Activated CD8-positive, alpha-beta T cell treated with anti-CD3 and anti-CD28 coated beads, Interleukin-2, amount 10 ng/mL, durations not matched to agents 7 days and 5 days (primary cell): ENCODE data around the gene LAMB1. TPM values are rescaled to one million over a fixed set of nuclear protein-coding genes. Genes with fewer than 3 reads are reported as not detected.
"Not testable (repeated sequence)": the region's sequence is repeated elsewhere in the genome, so short reads cannot be mapped to it uniquely, and the experiment has no call there.

Source experiments
- ATAC-seq: fragments of 150-1000 bp; cut with Tn5 transposase; one replicate; pipeline ENCODE4 v1.10.0; 2021; ENCODE audit warnings: moderate library complexity
- CTCF ChIA-PET: fragments of 350-600 bp; sonication (Branson Sonifier 250); formaldehyde crosslinking; loops from one replicate; lab custom pipeline; 2021; ENCODE audit warnings: antibody characterized with exemption; lab: Charles Lee
- POLR2A ChIA-PET: fragments of 350-600 bp; sonication (Branson Sonifier 250); formaldehyde crosslinking; loops from one replicate; lab custom pipeline; 2021; ENCODE audit warnings: antibody characterized with exemption; lab: Charles Lee
- DNase-seq: peaks from one replicate; pipeline ENCODE4 v3.0.0-alpha.2; 2020
- H3K27ac Mint-ChIP-seq: one replicate; pipeline ENCODE4 v1.8.0; 2021; ENCODE audit warnings: mild to moderate bottlenecking, mixed read lengths
- H3K27me3 Mint-ChIP-seq: one replicate; pipeline ENCODE4 v1.8.0; 2021; ENCODE audit warnings: low read depth, mixed read lengths
- H3K36me3 Mint-ChIP-seq: one replicate; pipeline ENCODE4 v1.8.0; 2021; ENCODE audit warnings: low read depth, mixed read lengths
- H3K4me1 Mint-ChIP-seq: one replicate; pipeline ENCODE4 v1.8.0; 2021; ENCODE audit warnings: low read depth, mixed read lengths
- H3K4me3 Mint-ChIP-seq: one replicate; pipeline ENCODE4 v1.8.0; 2021; ENCODE audit warnings: mild to moderate bottlenecking, mixed read lengths
- H3K9me3 Mint-ChIP-seq: one replicate; pipeline ENCODE4 v1.8.0; 2022; ENCODE audit warnings: mixed read lengths; ENCODE audit not compliant: insufficient read depth
- total RNA-seq, 2 experiments: library from RNA; stranded (reverse); gene quantifications; one replicate each; pipeline ENCODE4 v1.2.3, GENCODE V29; 2021

LAMB1 gene
- total RNA-seq, 2 experiments from 2014 or later, result not detected

- H3K4me1 Mint-ChIP-seq, result peaks cover 34% of the 10 kb centered on the region
- no peak for DNase-seq
- CTCF ChIA-PET, result interaction anchor here (1.0 to 5.9 kb wide), 4 partner anchors 10 to 254 kb away, joined by 3 to 75 read pairs (median 6); partner anchors contain the start of gene CBLL1
Observed at GRCh38 chr7:107891636-107892366, 111.2 kb downstream of the LAMB1 start.

GRCh38 chr7:107890962-107891635, 111.9 kb downstream of the LAMB1 start, which contains the start of gene DLD:
Gene DLD, plus strand, starts transcription at chr7:107891183. Its CDS starts 68 bp downstream, at chr7:107891251.
- H3K9me3 Mint-ChIP-seq, result no peaks in the 10 kb centered on the region
- peak within 1 kb of the TSS; percentile 88 for H3K4me3 Mint-ChIP-seq
- H3K27ac Mint-ChIP-seq, result peak within 1 kb of the TSS; percentile 95
- H3K36me3 Mint-ChIP-seq, result peaks cover 24% of the 10 kb centered on the region
- ChIA-PET POLR2A (interaction anchor here (0.6 to 4.1 kb wide), 7 partner anchors 9 to 721 kb away, joined by 3 to 22 read pairs (median 3); partner anchors contain the start of gene CBLL1), CTCF (interaction anchor here (0.8 to 5.9 kb wide), 7 partner anchors 9 to 688 kb away, joined by 3 to 75 read pairs (median 4); partner anchors contain the start of gene CBLL1)
- DNase-seq (peak; percentile 96), ATAC-seq (peak; percentile 99)
- H3K27me3 Mint-ChIP-seq, result peaks cover 4% of the 10 kb centered on the region
- peaks cover 34% of the 10 kb centered on the region for H3K4me1 Mint-ChIP-seq

More at GRCh38 chr7:107891636-107892366, 111.2 kb downstream of the LAMB1 start:
- Mint-ChIP-seq H3K27me3 (no peaks in the 10 kb centered on the region), H3K4me3 (peak overlapping the region; percentile 88), H3K36me3 (peaks cover 30% of the 10 kb centered on the region), H3K9me3 (no peaks in the 10 kb centered on the region), H3K27ac (peak overlapping the region; percentile 95)
- POLR2A ChIA-PET, result interaction anchor here (1.2 to 4.1 kb wide), 2 partner anchors 17 to 148 kb away, joined by 4 to 22 read pairs; partner anchors contain the start of gene CBLL1
- ATAC-seq, result peak; percentile 8

GRCh38 chr7:107890493-107890961, 112.4 kb downstream of the LAMB1 start:
- H3K4me1 Mint-ChIP-seq, result peaks cover 33% of the 10 kb centered on the region
- ATAC-seq, result peak; percentile 8
- H3K27ac Mint-ChIP-seq, result peak overlapping the region; percentile 95
- no peaks in the 10 kb centered on the region for H3K9me3 Mint-ChIP-seq
- H3K4me3 Mint-ChIP-seq, result peak overlapping the region; percentile 88
- ChIA-PET CTCF (interaction anchor here (0.8 to 5.9 kb wide), 7 partner anchors 8 to 687 kb away, joined by 3 to 75 read pairs (median 4); partner anchors contain the start of gene CBLL1), POLR2A (interaction anchor here (0.6 to 4.1 kb wide), 7 partner anchors 9 to 720 kb away, joined by 3 to 22 read pairs (median 3); partner anchors contain the start of gene CBLL1)
- DNase-seq, result no peak
- H3K36me3 Mint-ChIP-seq, result peaks cover 19% of the 10 kb centered on the region
- peaks cover 4% of the 10 kb centered on the region for H3K27me3 Mint-ChIP-seq

- Mint-ChIP-seq H3K27me3 (peaks cover 6% of the 10 kb centered on the region), H3K9me3 (no peaks in the 10 kb centered on the region), H3K36me3 (peaks cover 14% of the 10 kb centered on the region), H3K27ac (peak overlapping the region; percentile 95), H3K4me1 (peaks cover 32% of the 10 kb centered on the region), H3K4me3 (peak overlapping the region; percentile 88)
- ATAC-seq (no peak), DNase-seq (no peak)
- CTCF ChIA-PET, result interaction anchor here (1.0 to 5.9 kb wide), 5 partner anchors 12 to 687 kb away, joined by 3 to 75 read pairs (median 6); partner anchors contain the start of gene CBLL1
- POLR2A ChIA-PET, result interaction anchor here (0.6 to 4.1 kb wide), 5 partner anchors 10 to 720 kb away, joined by 3 to 22 read pairs (median 3); partner anchors contain the start of gene CBLL1
Observed at GRCh38 chr7:107889992-107890391, 113.0 kb downstream of the LAMB1 start.

DNA sequence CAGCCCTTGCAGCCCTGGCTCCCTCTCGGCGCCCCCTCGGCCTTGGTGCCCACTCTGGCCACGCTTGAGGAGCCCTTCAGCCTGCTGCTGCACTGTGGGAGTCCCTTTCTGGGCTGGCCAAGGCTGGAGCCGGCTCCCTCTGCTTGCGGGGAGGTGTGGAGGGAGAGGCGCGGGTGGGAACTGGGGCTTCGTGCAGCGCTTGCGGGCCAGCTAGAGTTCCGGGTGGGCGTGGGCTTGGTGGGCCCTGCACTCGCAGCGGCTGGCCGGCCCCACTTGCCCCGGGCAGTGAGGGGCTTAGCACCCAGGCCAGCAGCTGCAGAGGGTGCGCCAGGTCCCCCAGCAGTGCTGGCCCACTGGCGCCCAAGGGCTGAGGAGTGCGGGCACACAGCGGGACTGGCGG, 115.1 kb downstream of the LAMB1 start:
- H3K4me3 Mint-ChIP-seq, H3K9me3 Mint-ChIP-seq, H3K36me3 Mint-ChIP-seq, ATAC-seq, H3K27ac Mint-ChIP-seq, DNase-seq: not testable (repeated sequence)
- Mint-ChIP-seq H3K4me1 (peaks cover 12% of the 10 kb centered on the region), H3K27me3 (peaks cover 11% of the 10 kb centered on the region)
- POLR2A ChIA-PET, result interaction anchor here (0.9 to 4.1 kb wide), 2 partner anchors 144 kb away, joined by 3 to 22 read pairs; partner anchors contain the start of gene CBLL1
- CTCF ChIA-PET, result interaction anchor here (2.3 to 5.9 kb wide), 2 partner anchors 10 to 145 kb away, joined by 9 to 75 read pairs; partner anchors contain the start of gene CBLL1

DNA sequence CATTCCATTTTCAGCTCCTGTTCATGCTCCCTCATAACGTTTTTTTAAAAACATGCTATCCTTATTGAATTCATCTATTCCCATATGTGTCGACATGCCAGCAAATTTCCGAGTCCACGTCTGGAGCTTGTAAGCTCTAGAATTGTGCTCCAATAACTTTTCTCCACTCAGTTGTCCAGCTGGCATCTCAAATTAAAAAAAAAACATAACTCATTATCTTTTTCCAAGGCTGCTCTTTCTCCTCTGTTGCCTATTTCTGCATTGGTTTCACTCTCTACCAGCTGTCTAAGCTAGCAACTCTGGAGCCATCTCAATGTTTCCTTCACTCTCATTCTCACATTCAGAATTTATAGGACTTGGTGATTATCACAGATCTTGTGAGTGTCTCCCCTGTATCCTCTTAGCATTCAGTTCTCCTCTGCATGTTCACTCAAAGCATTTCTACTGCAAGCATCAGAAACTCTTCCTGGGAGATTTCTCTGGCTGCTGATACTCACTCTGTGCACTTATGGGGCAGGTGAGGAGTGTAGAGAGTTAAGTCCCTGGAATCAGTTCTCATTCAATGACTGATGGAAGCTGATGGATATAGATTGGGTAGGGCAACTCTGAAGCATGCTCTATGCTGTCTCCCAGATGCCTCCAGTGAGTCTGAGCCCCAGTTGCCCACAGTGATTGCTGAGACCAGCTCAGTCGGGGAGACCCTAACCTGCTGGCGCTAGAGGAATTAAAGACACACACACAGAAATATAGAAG, 118.7 kb downstream of the LAMB1 start:
- Mint-ChIP-seq H3K4me3 (no peak overlapping the region), H3K4me1 (peaks cover 3% of the 10 kb centered on the region), H3K9me3 (no peaks in the 10 kb centered on the region), H3K36me3 (no peaks in the 10 kb centered on the region), H3K27ac (no peak overlapping the region), H3K27me3 (peaks cover 11% of the 10 kb centered on the region)
- no peak for DNase-seq
- POLR2A ChIA-PET, result interaction anchor here (0.5 kb wide), 1 partner anchor 593 kb away, joined by 3 read pairs; no protein-coding TSS in a partner anchor
- CTCF ChIA-PET, result interaction anchor here (1.1 to 1.6 kb wide), 2 partner anchors 9 to 141 kb away, joined by 5 to 6 read pairs; no protein-coding TSS in a partner anchor
- no peak for ATAC-seq

GRCh38 chr7:107882766-107883165, 120.2 kb downstream of the LAMB1 start:
- no peak overlapping the region for H3K27ac Mint-ChIP-seq
- POLR2A ChIA-PET, result no interaction called here

DNA sequence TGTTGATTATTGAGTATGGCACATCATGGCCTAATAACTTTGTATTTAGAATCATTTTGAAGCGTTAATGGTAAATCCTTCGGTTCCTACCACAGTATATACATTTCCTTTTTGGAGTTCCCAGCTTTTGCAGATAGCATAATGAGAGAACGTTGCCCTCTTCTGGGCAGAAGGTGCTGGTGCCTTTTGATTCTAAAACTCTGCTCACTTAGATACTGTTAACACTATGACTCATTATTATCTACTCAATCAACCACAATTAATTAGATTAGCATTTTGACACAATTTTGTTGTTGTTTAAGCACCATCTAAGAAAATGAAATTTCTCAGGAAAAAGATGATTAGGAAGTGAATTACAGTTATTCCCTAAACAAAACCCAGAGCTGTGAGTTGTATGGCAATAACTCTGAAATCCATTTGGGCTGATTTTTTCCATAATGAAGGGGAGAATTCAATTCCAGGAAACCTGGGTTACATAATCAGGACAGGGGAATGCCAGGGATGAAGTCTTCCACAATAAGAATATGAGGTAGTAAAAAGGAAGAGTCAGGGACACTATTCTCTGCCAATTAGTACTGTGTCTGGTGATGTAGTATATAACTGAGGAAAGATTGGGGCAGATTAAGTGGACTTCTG, 123.4 kb downstream of the LAMB1 start:
- H3K27ac Mint-ChIP-seq, result no peak overlapping the region
- no peaks in the 10 kb centered on the region for H3K36me3 Mint-ChIP-seq
- H3K4me3 Mint-ChIP-seq, result no peak overlapping the region
- ChIA-PET CTCF (interaction anchor here (0.7 to 13.7 kb wide), 31 partner anchors 9 to 690 kb away, joined by 3 to 322 read pairs (median 3); partner anchors contain the start of genes CBLL1, COG5, DLD and DUS4L), POLR2A (interaction anchor here (1.4 to 2.4 kb wide), 2 partner anchors 11 to 136 kb away, joined by 4 to 17 read pairs; partner anchors contain the start of genes CBLL1 and DLD)
- peak; percentile 58 for ATAC-seq
- H3K4me1 Mint-ChIP-seq, result peaks cover 26% of the 10 kb centered on the region
- H3K27me3 Mint-ChIP-seq, result peaks cover 5% of the 10 kb centered on the region
- DNase-seq, result peak; percentile 51
- no peaks in the 10 kb centered on the region for H3K9me3 Mint-ChIP-seq

More at GRCh38 chr7:107882766-107883165, 120.2 kb downstream of the LAMB1 start:
- Mint-ChIP-seq H3K36me3 (no peaks in the 10 kb centered on the region), H3K27me3 (peaks cover 11% of the 10 kb centered on the region), H3K9me3 (no peaks in the 10 kb centered on the region), H3K4me1 (peaks cover 9% of the 10 kb centered on the region), H3K4me3 (no peak overlapping the region)
- CTCF ChIA-PET, result interaction anchor here (1.0 to 13.7 kb wide), 2 partner anchors 139 to 263 kb away, joined by 3 to 322 read pairs; partner anchors contain the start of gene CBLL1
- ATAC-seq, result no peak
- DNase-seq, result no peak

DNA sequence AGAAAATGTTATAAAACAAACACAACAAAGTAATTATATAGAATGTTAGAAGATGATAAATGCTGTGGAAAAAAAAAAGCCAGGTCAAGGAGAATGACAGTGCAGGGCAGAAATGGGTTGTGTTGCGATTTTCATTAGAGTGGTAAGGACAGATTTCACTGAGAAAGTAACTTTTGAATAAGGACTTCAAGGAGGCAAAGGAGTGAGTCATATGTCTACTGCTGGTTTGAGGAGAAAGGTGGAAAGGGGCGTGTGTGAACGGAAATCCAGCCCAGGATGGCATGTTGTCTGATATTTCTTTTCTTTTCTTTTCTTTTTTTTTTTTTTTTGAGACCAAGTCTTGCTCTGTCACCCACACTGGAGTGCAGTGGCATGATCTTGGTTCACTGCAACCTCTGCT, 124.3 kb downstream of the LAMB1 start:
- ChIA-PET POLR2A (interaction anchor here (1.4 kb wide), 1 partner anchor 12 kb away, joined by 4 read pairs; the partner anchor contains the start of gene DLD), CTCF (interaction anchor here (0.7 to 13.7 kb wide), 29 partner anchors 8 to 689 kb away, joined by 3 to 322 read pairs (median 3); partner anchors contain the start of genes CBLL1, COG5, DLD and DUS4L)
- no peak for DNase-seq
- Mint-ChIP-seq H3K4me3 (no peak overlapping the region), H3K4me1 (peaks cover 27% of the 10 kb centered on the region), H3K9me3 (no peaks in the 10 kb centered on the region), H3K27me3 (no peaks in the 10 kb centered on the region), H3K27ac (no peak overlapping the region), H3K36me3 (no peaks in the 10 kb centered on the region)
- ATAC-seq, result no peak
